Smooth muscle cell (in vitro differentiated cells): Measurements from ENCODE around the gene DAB2. TPM values are rescaled to one million over a fixed set of nuclear protein-coding genes. Genes with fewer than 3 reads are reported as not detected.
A peak's percentile ranks its signal among the peaks of the same experiment; 100 is the strongest.

ENCODE experiments used
- DNase-seq: peaks from one replicate; lab custom pipeline; 2025; ENCODE audit not compliant: unreplicated experiment; lab: John Stamatoyannopoulos, UW
- H2AFZ ChIP-seq: fragments of 200-600 bp; sonication (generic); 2 replicates; pipeline ENCODE4 v1.6.0; 2016; ENCODE audit warnings: antibody characterized with exemption, low read depth, mild to moderate bottlenecking
- H3F3A ChIP-seq: fragments of 200-600 bp; sonication (generic); 2 replicates; pipeline ENCODE4 v1.6.0; 2017; ENCODE audit warnings: antibody characterized with exemption, low read depth
- H3K27ac ChIP-seq: fragments of 200-600 bp; sonication (generic); 2 replicates; pipeline ENCODE4 v1.5.1; 2016; ENCODE audit warnings: low read depth, mild to moderate bottlenecking
- H3K27me3 ChIP-seq: fragments of 200-600 bp; sonication (generic); 2 replicates; pipeline ENCODE4 v1.6.1; 2016; ENCODE audit warnings: low read depth, mild to moderate bottlenecking
- H3K36me3 ChIP-seq: fragments of 200-600 bp; sonication (generic); 2 replicates; pipeline ENCODE4 v1.5.1; 2016; ENCODE audit warnings: low read depth
- H3K4me1 ChIP-seq: fragments of 200-600 bp; sonication (generic); 2 replicates; pipeline ENCODE4 v1.5.1; 2016; ENCODE audit warnings: low read depth
- H3K4me2 ChIP-seq: fragments of 200-600 bp; sonication (generic); 2 replicates; pipeline ENCODE4 v1.6.0; 2016; ENCODE audit warnings: mild to moderate bottlenecking
- H3K4me3 ChIP-seq: fragments of 200-600 bp; sonication (generic); 2 replicates; pipeline ENCODE4 v1.5.1; 2016; ENCODE audit warnings: mild to moderate bottlenecking
- H3K79me2 ChIP-seq: fragments of 200-600 bp; sonication (generic); 2 replicates; pipeline ENCODE4 v1.6.0; 2016; ENCODE audit warnings: low read depth, mild to moderate bottlenecking
- H3K9ac ChIP-seq: fragments of 200-600 bp; sonication (generic); 2 replicates; pipeline ENCODE4 v1.6.0; 2016; ENCODE audit warnings: low read depth
- H3K9me3 ChIP-seq: fragments of 200-600 bp; sonication (generic); replicated peaks from 2 replicates; pipeline ENCODE4 v1.5.1; 2016; ENCODE audit warnings: low read depth
- H4K20me1 ChIP-seq: fragments of 200-600 bp; sonication (generic); 2 replicates; pipeline ENCODE4 v1.6.0; 2016; ENCODE audit warnings: low read depth
- WGBS: methylation state at CpG from one replicate; pipeline ENCODE4 v1.1.7; 2016; ENCODE audit warnings: low lambda C conversion rate; 5-methylcytosine and 5-hydroxymethylcytosine counted together
- polyA plus RNA-seq: library from polyadenylated mRNA; unstranded; fragments of >200 nt; fragmentation: Nextera tagmentation; extraction: Ambion mirVana; gene quantifications from 2 replicates; pipeline ENCODE4 v1.2.1, GENCODE V29; 2016
- total RNA-seq: library from RNA; depleted of rRNA; stranded (reverse); fragments of >200 nt; gene quantifications from 2 replicates; pipeline ENCODE4 v1.2.3, GENCODE V29; 2014
- TF ChIP-seq, protein P1 (sequence below): fragments of 200-600 bp; sonication (generic); IDR thresholded peaks from 2 replicates; pipeline ENCODE4 v1.5.1; 2017; ENCODE audit warnings: borderline replicate concordance, mild to moderate bottlenecking, antibody characterized with exemption; ENCODE audit not compliant: insufficient read depth, poor library complexity, severe bottlenecking

DAB2 gene
- total and polyA plus RNA-seq, 2 experiments from 2014 or later, result 87.2 to 105 TPM

DNA sequence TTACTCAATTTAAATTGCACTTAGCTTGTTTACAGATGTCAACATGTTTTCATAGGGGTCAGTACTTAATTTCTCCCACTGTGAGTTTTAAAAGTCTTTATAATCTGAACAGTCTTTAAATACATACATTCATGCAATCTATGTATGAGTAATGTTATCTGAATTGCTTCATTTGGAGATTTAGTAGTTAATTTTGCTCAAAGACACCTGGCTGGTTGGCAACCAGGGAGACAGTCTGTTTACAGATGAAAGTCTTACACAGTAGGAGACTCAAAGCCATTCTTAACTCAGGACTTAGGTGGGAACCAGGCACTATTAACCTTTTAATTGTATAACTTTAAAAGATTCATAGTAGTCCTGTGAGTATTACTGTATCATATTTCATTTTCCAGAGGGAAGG, 29.3 kb downstream of the DAB2 start:
- DNase-seq, result no peak
- Histone ChIP-seq H3K4me2 (peak overlapping the region; percentile 41), H3K4me1 (peaks cover 14% of the 10 kb centered on the region), H3K4me3 (no peak overlapping the region), H3K27me3 (no peaks in the 10 kb centered on the region), H4K20me1 (peaks cover 20% of the 10 kb centered on the region), H3K9me3 (no peaks in the 10 kb centered on the region), H3F3A (peaks cover 16% of the 10 kb centered on the region), H3K27ac (peak overlapping the region; percentile 40), H3K79me2 (peaks cover 42% of the 10 kb centered on the region), H2AFZ (no peak overlapping the region), H3K9ac (no peak overlapping the region), H3K36me3 (peaks cover 22% of the 10 kb centered on the region)
- TF ChIP-seq, protein P1, sequence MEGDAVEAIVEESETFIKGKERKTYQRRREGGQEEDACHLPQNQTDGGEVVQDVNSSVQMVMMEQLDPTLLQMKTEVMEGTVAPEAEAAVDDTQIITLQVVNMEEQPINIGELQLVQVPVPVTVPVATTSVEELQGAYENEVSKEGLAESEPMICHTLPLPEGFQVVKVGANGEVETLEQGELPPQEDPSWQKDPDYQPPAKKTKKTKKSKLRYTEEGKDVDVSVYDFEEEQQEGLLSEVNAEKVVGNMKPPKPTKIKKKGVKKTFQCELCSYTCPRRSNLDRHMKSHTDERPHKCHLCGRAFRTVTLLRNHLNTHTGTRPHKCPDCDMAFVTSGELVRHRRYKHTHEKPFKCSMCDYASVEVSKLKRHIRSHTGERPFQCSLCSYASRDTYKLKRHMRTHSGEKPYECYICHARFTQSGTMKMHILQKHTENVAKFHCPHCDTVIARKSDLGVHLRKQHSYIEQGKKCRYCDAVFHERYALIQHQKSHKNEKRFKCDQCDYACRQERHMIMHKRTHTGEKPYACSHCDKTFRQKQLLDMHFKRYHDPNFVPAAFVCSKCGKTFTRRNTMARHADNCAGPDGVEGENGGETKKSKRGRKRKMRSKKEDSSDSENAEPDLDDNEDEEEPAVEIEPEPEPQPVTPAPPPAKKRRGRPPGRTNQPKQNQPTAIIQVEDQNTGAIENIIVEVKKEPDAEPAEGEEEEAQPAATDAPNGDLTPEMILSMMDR, result no peak

DNA sequence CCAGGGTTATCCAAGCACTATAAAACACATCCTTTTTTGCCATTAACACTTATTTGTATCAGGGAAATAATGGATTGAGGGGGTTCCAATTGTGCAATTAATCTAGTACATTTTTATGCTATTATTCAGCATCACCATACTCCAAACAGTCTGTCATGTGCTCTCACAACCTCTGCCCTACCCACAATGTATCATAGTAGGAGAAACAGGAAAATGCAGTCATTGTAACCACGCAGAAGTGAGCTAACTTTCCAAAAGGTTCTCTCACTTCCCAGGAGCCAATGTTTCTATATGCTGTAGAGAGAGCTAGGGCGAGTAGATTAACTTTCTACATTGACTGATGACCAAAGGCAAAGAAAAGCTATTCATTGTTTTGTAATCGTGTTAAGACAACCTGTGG, 29.8 kb downstream of the DAB2 start:
- TF ChIP-seq, protein P1, result no peak
- peaks cover 42% of the 10 kb centered on the region for H3K79me2 ChIP-seq
- no peak overlapping the region for H3K4me3 ChIP-seq
- H3K36me3 ChIP-seq, result peaks cover 22% of the 10 kb centered on the region
- WGBS, result 81% methylated on average over 3 of the region's 3 CpGs
- H3K9me3 ChIP-seq, result no peaks in the 10 kb centered on the region
- peak overlapping the region; percentile 41 for H3K4me2 ChIP-seq
- DNase-seq, result no peak
- H4K20me1 ChIP-seq, result peaks cover 20% of the 10 kb centered on the region
- H3F3A ChIP-seq, result peaks cover 12% of the 10 kb centered on the region
- peak overlapping the region; percentile 40 for H3K27ac ChIP-seq
- H3K27me3 ChIP-seq, result no peaks in the 10 kb centered on the region
- H3K4me1 ChIP-seq, result peaks cover 14% of the 10 kb centered on the region
- H2AFZ ChIP-seq, result no peak overlapping the region
- no peak overlapping the region for H3K9ac ChIP-seq

DNA sequence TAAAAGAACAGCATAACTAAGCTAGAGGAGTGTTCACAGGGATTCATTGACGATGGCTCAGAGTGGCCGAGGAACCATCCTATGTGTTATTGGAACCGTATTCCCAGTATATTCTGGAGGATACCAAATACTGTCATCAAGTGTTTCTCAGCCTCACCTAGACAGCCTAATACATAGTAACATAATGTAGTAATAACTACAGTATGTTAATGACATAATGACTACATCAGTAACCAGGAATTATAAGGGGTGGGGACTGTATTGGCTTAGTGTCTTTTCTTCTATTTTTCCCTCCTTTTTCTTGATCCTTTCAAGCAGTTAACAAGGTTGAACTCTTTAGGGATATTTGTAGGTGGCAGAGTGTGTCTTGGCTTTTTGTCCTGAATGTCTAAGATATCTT, 33.8 kb downstream of the DAB2 start:
- WGBS, result 97% methylated on average over 3 of the region's 3 CpGs
- no peak overlapping the region for H3K27ac ChIP-seq

DNA sequence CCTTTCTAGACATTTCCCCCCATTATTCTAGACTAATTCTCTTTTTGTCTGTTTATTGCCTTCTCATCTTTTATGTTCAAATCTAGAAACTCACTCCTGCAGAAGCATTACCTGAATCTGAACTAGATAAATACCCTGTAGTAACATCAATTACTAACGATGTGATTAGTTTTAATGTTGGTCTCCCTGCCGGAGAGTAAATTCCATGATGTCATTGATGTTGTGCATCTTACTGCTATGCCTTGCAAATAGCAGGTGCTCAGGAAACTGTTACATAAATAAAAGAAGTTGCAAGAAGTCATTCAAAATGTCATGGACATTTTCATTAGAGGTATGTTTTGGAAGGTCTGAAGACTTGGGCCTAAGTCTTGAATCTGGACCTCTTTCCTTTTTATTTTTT, 37.5 kb downstream of the DAB2 start:
- Histone ChIP-seq H3F3A (no peaks in the 10 kb centered on the region), H3K79me2 (no peaks in the 10 kb centered on the region), H3K4me2 (no peak overlapping the region), H2AFZ (no peak overlapping the region), H3K27me3 (no peaks in the 10 kb centered on the region), H3K27ac (no peak overlapping the region), H4K20me1 (no peaks in the 10 kb centered on the region), H3K9me3 (no peaks in the 10 kb centered on the region), H3K4me1 (no peaks in the 10 kb centered on the region), H3K9ac (no peak overlapping the region), H3K36me3 (peaks cover 30% of the 10 kb centered on the region), H3K4me3 (no peak overlapping the region)
- WGBS, result 97% methylated on average over 2 of the region's 2 CpGs
- TF ChIP-seq, protein P1, result no peak
- DNase-seq, result no peak

More for the DNA sequence above, 33.8 kb downstream of the DAB2 start:
- no peaks in the 10 kb centered on the region for H3K9me3 ChIP-seq
- TF ChIP-seq, protein P1, result no peak
- no peaks in the 10 kb centered on the region for H3K27me3 ChIP-seq
- no peaks in the 10 kb centered on the region for H3F3A ChIP-seq
- no peak overlapping the region for H2AFZ ChIP-seq
- peaks cover 20% of the 10 kb centered on the region for H4K20me1 ChIP-seq
- no peak for DNase-seq
- peaks cover 20% of the 10 kb centered on the region for H3K79me2 ChIP-seq
- H3K4me2 ChIP-seq, result no peak overlapping the region
- H3K36me3 ChIP-seq, result peaks cover 27% of the 10 kb centered on the region
- H3K4me1 ChIP-seq, result peaks cover 7% of the 10 kb centered on the region
- no peak overlapping the region for H3K4me3 ChIP-seq
- H3K9ac ChIP-seq, result no peak overlapping the region
